Mononuclear cell (primary cell): ENCODE results near the gene CCND2. TPM values are rescaled to one million over a fixed set of nuclear protein-coding genes. Genes with fewer than 3 reads are reported as not detected.

Experiments used
- H3K27me3 ChIP-seq: 2 replicates; pipeline ENCODE4 v1.6.0; 2011; ENCODE audit warnings: low read length, control low read depth; ENCODE audit not compliant: insufficient read depth
- H3K4me1 ChIP-seq: 2 replicates; pipeline ENCODE4 v1.5.1; 2011; ENCODE audit warnings: mild to moderate bottlenecking, low read length, control low read depth; ENCODE audit not compliant: insufficient read depth
- H3K4me3 ChIP-seq: 2 replicates; pipeline ENCODE4 v1.5.1; 2011; ENCODE audit warnings: mild to moderate bottlenecking, low read length, moderate library complexity
- H3K9me3 ChIP-seq: 2 replicates; pipeline ENCODE4 v1.5.1; 2011; ENCODE audit warnings: low read depth, mild to moderate bottlenecking, control low read depth, low read length
- total RNA-seq: library from RNA; depleted of rRNA; stranded (reverse); fragments of >200 nt; gene quantifications from one replicate; pipeline ENCODE4 v1.2.3, GENCODE V29; 2012

The CCND2 gene
- total RNA-seq, 1 donor: 60.7 TPM

DNA sequence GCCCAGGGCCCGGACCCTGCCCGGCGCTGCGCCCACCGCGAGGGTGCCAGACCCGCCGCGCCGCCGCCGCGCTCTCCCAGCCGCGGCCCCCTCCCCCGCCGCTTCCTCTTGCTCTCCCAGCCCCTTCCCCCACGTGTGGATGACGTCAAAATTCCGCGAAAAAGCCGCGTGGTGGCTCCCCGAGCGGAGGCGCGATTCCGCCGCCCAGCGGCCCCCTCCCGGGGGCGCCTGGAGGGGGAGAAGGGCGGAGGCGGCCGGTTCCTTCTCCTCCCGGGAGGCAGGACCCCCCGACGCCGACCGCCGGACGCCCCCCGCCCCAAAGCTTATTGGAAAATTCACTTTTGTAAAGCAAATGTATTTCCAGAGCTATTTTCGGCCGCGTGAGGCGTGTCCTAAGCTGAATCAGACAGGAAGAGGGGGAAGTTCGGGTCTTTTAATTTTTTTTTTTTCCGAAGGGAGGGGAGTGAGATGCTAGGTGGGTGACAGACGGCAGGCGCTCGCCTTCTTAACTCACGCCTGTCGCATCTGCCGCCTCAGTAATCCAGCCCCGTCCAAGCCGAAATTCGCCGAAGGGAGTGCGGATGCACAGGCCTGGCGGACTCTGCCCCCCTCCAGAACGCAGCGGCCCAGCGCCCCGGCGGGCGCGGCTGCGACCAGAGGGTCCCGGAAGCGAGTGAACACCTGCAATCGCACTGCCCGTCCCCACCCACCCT, 4.1 kb upstream of the CCND2 start:
- Histone ChIP-seq H3K27me3 (peaks cover 38% of the 10 kb centered on the region), H3K4me1 (peaks cover 53% of the 10 kb centered on the region), H3K4me3 (peak overlapping the region; percentile 56), H3K9me3 (no peaks in the 10 kb centered on the region)

DNA sequence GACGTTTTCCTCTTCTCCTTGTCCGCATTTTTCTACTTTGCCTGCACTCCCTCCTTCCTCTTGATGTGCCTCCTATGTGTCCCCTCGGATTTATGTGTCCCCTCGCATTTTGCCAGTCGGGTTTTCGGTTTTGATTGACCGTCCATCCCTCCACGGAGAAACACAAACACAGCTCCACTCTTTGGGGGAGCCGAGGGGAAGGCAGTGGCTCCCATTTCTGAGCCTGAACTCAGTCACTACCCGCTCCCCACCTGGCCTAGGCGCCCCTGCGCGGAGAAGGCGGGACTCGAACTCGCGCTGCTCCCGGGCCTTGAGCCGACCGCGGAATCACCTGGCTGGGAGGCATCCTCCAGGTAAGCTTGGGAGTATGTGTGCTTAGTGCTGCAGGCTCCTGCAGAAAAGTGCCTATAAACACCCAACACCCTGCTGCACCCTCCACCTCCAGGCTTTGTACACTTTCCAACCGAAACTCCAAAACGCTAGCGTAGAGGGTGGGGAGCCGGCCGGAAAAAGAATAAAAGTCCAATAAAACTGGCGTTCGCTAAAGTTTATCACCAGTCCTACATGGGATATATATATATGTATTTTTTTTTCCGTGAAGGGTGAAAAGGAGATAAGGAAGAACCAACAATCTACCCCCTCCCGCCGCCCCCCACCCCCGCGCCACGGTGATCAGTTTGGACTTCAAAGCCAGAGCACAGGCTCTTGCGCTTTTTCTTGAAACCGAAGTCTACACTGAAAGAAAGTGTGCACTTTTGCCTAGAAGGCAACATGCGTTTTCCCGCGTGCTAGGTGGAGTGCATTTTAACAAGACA, 3.3 kb upstream of the CCND2 start:
- H3K4me3 ChIP-seq: peak overlapping the region; percentile 56

DNA sequence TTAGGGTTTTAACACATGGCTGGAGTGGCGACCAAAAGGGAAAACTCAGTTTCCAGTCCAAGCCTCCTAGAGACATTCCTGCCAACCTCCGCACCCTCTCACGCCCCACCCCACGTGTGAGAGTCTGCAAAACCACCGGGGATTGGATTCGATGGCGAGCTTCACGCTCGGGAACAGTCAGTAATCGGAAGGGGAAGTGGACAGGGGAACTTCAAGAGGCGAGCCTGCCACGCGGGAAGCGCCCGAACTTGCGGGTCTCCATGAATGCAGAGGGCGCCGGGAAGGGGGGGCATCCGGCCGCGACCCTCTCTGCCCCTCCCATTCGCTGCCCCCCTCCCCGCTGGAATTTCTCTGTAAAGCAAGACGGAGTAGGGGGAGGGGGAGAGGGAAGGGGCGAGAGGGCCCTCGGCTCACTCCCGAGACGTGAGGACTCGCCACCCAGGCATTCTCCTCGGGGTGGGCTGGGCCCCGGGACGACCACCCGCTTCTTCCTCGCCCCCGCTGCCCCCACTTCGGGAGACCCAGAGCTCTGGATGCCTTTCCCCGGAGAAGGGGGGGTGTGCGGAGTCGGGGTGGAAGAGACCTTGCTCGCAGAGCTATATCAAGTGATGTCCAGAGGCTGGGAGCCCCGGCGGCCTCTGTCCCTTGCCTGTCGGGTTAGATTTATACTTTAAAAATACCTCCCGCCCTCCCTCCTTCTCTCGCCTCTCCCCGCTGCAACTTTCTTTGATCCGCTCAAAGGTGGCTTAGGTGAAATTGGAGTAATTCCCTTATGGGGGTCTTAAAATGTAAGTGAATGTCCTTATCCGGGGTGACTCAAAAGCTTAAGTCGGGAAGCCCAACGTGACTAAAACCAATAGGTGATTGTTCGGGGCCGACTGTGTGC, 2.5 kb upstream of the CCND2 start:
- peak overlapping the region; percentile 56 for H3K4me3 ChIP-seq
- no peaks in the 10 kb centered on the region for H3K9me3 ChIP-seq
- H3K4me1 ChIP-seq: peaks cover 62% of the 10 kb centered on the region
- H3K27me3 ChIP-seq: peaks cover 33% of the 10 kb centered on the region

More for the DNA sequence above, 3.3 kb upstream of the CCND2 start:
- peaks cover 55% of the 10 kb centered on the region for H3K4me1 ChIP-seq
- peaks cover 38% of the 10 kb centered on the region for H3K27me3 ChIP-seq
- H3K9me3 ChIP-seq: no peaks in the 10 kb centered on the region

DNA sequence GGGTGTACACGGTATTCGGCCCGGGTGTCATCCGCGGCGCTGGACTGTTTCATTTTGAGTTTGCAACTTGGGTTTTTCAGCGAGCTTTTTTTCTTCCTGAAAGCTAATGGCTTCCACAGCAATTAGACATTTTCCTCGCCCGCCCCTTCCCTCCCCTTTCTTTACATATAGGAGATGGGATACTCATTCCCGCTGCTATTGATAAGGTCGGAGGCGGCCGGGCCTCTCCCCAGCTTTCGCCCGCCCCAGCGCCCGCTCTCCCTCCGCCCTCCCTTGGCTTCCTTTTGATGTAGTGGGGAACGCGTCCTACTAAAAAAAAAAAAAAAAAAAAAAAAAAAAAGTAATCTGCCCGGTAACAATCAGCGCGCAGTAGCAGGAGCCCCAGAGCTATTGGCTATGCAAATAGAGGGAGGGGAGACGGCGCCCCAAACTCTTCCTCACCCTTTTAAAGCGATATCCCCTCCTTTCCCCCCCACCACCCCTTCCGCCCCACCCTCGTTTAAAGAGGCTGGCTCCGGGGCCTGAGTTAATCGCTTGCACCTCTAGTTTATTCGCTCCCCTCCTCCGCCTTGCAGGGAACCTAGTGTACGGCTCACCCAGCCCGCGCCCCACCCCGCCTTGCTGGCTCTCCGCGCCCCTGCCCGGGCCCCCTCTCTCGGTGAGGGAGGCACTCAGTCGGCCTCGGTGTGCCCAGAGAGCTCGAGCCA, 1.7 kb upstream of the CCND2 start:
- Histone ChIP-seq H3K27me3 (peaks cover 26% of the 10 kb centered on the region), H3K4me3 (peak overlapping the region; percentile 72), H3K4me1 (peaks cover 68% of the 10 kb centered on the region), H3K9me3 (no peaks in the 10 kb centered on the region)

DNA sequence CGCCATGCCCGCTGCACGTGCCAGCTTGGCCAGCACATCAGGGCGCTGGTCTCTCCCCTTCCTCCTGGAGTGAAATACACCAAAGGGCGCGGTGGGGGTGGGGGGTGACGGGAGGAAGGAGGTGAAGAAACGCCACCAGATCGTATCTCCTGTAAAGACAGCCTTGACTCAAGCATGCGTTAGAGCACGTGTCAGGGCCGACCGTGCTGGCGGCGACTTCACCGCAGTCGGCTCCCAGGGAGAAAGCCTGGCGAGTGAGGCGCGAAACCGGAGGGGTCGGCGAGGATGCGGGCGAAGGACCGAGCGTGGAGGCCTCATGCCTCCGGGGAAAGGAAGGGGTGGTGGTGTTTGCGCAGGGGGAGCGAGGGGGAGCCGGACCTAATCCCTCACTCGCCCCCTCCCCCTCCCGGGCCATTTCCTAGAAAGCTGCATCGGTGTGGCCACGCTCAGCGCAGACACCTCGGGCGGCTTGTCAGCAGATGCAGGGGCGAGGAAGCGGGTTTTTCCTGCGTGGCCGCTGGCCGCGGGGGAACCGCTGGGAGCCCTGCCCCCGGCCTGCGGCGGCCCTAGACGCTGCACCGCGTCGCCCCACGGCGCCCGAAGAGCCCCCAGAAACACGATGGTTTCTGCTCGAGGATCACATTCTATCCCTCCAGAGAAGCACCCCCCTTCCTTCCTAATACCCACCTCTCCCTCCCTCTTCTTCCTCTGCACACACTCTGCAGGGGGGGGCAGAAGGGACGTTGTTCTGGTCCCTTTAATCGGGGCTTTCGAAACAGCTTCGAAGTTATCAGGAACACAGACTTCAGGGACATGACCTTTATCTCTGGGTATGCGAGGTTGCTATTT, 914 bp upstream of the CCND2 start:
- H3K4me1 ChIP-seq: peaks cover 76% of the 10 kb centered on the region
- no peaks in the 10 kb centered on the region for H3K9me3 ChIP-seq
- H3K27me3 ChIP-seq: peaks cover 19% of the 10 kb centered on the region
- H3K4me3 ChIP-seq: peak overlapping the region; percentile 72

DNA sequence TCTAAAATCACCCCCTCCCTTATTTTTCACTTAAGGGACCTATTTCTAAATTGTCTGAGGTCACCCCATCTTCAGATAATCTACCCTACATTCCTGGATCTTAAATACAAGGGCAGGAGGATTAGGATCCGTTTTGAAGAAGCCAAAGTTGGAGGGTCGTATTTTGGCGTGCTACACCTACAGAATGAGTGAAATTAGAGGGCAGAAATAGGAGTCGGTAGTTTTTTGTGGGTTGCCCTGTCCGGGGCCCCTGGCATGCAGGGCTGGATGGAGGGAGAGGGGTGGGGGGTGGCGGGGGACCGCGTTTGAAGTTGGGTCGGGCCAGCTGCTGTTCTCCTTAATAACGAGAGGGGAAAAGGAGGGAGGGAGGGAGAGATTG, 300 bp upstream of the CCND2 start:
- peaks cover 13% of the 10 kb centered on the region for H3K27me3 ChIP-seq
- H3K4me1 ChIP-seq: peaks cover 81% of the 10 kb centered on the region
- peak overlapping the region; percentile 72 for H3K4me3 ChIP-seq
- no peaks in the 10 kb centered on the region for H3K9me3 ChIP-seq

DNA sequence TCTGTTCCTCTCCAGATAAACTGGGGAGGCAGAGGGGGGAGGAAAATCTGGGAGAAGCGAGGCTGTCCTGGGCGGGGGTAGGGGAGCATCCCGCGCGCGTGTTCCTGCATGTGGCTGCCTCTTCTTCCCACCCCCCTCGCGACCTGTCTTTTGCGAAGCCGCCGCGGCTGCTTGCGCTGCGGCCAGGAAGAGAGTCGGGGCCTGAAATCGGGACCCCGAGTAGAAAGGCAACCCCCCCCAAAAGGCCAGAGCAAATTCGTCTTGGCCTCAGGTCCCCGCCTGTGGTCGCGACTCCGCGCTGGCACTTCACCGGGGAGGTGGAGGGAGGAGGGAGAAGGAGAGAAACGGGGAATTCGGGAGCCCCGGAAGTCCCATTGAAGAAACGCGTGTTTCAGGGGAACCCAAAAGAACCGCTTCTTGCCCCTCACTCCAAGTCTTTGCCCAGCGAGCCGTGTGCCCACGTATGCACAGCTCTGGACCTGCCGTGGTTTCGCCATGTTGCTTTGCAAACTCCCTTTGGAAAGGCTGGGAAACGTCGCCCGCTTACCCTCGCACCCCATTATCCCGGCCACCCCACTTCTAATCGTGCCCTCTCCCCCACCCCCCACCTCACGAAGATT, 944 bp downstream of the CCND2 start:
- Histone ChIP-seq H3K4me3 (peak overlapping the region; percentile 72), H3K9me3 (no peaks in the 10 kb centered on the region), H3K27me3 (peaks cover 7% of the 10 kb centered on the region), H3K4me1 (peaks cover 84% of the 10 kb centered on the region)

DNA sequence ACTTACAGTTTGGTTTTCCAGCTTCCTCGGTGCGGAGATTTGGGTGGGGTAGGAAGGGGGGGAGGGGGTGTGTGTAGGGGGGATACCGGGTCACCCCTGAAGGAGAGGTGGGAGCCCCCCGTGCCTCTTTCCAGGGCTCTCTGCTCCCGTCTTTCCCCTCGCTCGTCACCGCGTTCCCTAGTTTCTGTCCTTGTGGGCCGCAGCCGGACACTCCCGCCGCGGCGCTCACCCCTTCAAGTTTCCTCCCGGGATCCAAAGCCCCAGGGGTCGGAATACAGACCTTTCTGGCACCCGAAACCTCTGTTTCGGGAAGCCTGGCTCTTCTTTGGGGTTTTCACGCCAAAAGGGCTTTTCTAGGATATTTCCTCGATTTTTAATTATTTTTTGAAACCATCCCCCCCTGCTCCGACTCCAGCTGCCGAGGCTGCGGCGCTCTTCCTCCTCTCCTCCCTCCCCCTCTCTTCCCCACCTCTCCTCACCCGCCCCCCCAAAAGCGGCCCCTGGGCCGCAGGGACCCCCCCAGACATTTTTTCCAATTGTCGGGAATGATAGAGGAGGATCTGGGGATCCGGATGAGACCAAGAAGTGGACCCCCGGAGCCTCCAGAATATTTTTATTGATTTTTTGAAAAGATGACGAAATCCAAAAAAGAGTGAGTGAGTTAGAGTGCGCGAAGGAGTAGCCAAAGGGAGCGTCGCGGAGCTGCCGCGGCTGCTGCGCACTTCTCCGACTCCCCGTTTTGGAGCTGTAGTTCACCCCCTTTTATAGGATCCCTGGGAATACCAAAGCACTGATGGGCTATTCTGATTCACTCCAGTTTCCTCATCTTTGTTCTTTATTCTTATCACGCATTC, 1.7 kb downstream of the CCND2 start:
- Histone ChIP-seq H3K9me3 (no peaks in the 10 kb centered on the region), H3K27me3 (peaks cover 3% of the 10 kb centered on the region), H3K4me3 (peak overlapping the region; percentile 72), H3K4me1 (peaks cover 84% of the 10 kb centered on the region)

DNA sequence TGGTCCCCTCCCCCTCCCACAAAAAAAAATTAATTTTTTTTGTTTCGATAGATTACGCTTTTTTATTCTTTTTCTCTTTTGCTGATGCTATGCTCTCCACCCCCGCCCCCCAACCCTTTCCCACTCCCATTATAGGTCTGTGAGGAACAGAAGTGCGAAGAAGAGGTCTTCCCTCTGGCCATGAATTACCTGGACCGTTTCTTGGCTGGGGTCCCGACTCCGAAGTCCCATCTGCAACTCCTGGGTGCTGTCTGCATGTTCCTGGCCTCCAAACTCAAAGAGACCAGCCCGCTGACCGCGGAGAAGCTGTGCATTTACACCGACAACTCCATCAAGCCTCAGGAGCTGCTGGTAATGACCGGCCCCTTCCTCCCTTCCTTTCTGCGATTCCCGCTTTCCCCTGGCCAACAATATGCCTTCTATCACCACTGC, 2.3 kb downstream of the CCND2 start:
- Histone ChIP-seq H3K4me3 (peak overlapping the region; percentile 72), H3K9me3 (no peaks in the 10 kb centered on the region), H3K4me1 (peaks cover 85% of the 10 kb centered on the region), H3K27me3 (peaks cover 3% of the 10 kb centered on the region)

DNA sequence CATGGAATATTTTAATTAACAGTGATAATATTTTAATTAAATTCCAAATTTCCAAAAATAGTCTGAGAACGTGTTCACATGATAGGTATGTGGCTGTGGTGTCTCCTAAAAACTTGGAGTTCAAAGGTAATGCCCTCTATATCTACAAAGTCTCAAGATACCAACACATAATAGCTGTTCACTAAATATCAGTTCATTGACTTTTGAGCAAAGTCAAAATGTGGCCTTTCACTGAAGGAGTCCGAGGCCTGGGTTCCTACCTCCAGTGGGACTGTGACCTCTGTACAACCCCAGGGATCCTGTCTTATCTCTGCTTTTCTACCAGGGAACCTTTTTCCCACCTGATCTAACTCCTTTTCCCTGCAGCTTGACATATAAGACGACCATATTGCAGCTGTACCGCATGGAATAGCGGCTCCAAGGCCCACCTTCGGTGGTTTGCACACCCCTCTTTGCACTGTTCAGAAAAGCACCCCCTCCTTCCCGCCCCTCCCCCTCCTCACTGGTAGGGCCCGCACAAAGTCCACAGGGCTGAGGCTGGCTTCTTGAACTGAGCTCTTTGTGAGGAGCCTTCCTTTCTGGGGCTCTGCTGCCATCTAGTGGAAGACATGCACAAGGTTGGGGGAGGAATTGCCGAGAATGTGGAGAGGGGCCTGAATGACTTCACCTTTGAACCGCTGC, 3.1 kb downstream of the CCND2 start:
- Histone ChIP-seq H3K9me3 (no peaks in the 10 kb centered on the region), H3K4me1 (peaks cover 80% of the 10 kb centered on the region), H3K27me3 (peaks cover 3% of the 10 kb centered on the region), H3K4me3 (no peak overlapping the region)

DNA sequence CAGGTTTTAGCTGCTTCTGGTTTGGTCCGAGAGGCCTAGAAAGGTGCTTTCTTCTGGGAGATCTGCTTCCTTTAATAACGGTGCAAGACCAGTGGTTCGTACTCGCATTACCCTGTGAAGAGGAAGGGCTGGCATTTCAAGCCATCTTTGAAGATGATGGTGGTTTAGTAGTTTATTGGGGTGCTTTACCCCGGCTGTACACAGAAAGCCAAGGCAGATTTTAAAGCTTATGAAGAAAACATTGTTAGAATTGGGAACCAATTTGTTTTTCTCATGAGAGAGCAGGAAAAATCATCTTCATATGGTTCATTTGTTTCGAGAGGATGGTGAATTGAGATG, 3.6 kb downstream of the CCND2 start:
- Histone ChIP-seq H3K27me3 (peaks cover 3% of the 10 kb centered on the region), H3K4me3 (no peak overlapping the region), H3K9me3 (no peaks in the 10 kb centered on the region), H3K4me1 (peaks cover 79% of the 10 kb centered on the region)

DNA sequence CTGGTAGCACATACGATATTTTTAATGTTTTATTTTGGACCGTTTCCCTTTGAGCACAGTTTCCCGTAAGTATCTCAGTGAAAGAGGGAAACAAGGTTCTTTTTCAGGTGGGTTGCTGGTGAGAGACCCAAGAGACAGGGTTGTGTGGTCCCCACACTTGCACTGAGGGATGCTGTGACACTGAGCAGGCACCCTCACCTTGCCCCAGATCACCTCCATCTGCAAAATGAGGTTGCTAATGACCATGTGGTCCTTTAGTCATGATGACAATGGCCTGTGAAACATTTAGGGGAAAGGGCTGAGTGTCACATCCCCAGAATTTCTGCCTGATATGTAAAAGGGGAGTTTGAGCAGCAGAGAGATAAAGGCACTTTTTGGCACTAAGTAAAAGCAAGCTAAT, 4.3 kb downstream of the CCND2 start:
- Histone ChIP-seq H3K4me3 (no peak overlapping the region), H3K4me1 (peaks cover 72% of the 10 kb centered on the region), H3K27me3 (peaks cover 2% of the 10 kb centered on the region), H3K9me3 (no peaks in the 10 kb centered on the region)
